ENCODE measurements around the gene CDH16.
"Not testable (repeated sequence)": the region's sequence is repeated elsewhere in the genome, so short reads cannot be mapped to it uniquely, and the experiment has no call there.

The CDH16 gene

DNA sequence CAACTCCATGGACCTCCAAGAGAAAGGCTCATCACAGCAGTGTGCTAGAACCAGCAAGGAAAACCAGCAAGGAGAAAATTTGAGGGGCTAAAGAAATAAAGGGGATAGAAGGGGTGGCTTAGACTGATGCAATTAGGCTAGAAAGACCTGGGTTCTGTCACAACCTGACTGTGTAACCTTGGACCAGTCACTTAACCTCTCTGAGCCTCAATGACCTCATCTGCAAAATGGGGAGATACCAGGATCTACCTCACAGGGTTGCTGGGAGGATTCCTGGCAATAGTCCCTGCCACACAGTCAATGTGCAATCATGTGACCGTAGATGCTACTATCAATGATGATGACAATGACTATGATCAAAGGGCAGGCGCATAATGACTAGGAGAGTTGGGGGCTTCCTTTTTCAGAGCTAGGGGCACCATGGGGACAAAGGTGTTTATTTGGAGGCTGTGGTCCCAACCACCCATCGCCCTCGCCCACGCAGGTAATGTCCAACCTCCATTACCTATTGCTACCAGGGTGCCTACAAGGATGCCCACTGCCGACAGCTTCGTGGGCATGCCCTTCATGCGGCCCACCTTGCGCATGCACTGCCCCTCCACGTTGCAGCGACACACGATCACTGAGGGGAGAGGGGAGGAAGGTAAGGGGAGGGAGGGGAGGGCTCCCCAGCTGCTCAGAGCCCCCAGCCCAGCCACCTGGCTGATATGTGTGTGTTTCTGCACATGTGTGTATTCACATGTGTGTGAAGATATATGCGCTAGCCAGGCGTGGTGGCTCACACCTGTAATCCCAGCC, 9.7 kb downstream of the CDH16 start:
- no peak for DNase-seq (ENCODE audit: low read depth)

- DNase-seq (ENCODE audit: low read depth): no peak
Measured at GRCh38 chr16:66908116-66908515, 10.6 kb downstream of the CDH16 start.

GRCh38 chr16:66906916-66907836, 11.5 kb downstream of the CDH16 start:
- DNase-seq (ENCODE audit: low read depth): no peak

DNA sequence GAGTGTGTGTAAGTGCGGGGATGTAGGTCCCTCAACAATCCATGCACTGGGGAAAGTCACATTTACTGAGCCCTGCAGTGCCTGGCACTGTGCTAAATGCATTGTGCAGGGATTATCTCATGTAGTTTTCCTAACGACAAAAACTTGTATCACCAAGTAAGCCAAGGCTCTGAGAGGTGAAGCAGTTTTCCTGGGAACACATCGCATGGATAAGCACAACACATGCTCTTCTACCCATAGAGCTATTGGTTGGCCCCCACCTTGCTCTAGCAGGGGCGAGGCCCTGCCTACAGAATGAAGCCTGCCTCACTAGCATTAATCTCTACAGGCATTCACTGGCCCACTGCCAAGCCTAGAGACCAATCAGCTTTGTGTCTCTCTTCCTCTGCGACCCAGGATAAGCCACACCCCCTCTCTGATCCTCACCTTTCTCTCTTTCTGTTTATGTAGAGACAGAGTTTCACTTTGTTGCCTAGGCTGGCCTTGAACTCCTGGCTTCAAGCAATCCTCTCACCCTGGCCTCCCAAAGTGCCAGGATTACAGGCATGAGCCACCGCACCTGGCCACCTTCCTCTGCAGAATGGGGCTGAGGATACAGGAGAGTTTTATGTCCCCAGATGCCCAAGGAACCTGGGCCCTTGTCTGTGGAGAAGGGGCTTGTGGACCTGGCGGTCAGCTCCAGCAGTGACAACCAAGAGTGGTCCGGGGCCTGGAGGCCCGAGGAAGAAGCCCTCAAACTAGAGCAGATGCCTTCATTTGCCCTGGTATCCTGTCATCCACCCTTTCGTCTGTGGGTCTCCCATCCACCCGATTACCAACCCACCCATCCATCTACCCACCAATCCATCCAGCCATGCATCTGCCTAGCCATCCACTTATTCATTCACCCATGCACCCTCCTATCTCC, 12.8 kb downstream of the CDH16 start:
- DNase-seq (ENCODE audit: low read depth): no peak

- no peak for DNase-seq (ENCODE audit: low read depth)
Measured at GRCh38 chr16:66904846-66905632, 13.6 kb downstream of the CDH16 start.

GRCh38 chr16:66904428-66904845, 14.2 kb downstream of the CDH16 start:
- no peak for DNase-seq (ENCODE audit: low read depth)

DNA sequence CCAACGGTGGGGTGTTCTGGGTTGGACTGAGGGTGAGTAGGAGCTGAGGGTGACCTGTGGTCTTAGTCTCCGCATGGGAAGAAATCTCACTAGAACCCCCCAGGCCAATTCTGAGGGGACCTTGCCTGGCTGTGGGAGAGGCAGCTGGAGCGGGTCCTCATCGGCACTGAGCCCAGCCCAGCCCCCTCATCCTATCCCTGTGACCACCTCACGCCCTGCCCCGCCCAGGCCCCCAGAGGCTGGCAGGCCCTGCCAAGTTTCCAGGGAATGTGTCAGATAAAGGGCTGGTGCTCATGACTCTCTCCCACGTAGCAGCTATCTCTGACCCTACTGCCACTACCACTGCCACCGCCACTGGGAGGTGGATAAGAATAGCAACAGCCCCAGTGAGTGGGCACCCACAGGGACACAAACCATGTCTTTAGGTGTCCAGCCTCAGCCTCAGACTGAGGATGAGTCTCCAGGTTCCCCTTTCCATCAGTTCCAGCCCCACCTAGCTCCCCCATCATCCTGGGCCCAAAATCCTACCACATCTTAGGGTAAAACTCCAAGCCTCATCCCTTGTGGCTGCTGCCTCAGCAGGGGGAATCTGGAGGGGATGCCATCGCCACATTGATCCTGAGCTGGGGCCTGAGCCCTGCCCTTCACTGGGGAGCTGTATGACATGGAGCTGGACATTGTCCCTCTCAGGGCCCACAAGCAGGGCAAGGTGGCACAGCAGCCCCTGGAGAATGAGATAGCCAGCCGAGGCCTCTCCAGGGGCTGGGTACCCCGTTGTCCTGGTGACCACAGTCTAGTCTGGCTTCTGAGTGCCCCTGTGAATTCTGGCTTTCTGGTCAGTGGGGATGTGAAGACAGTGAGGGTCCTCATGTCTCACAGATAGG, 14.9 kb downstream of the CDH16 start:
- no peak for DNase-seq (ENCODE audit: low read depth)

- DNase-seq (ENCODE audit: low read depth): no peak
Measured at GRCh38 chr16:66902648-66903543, 15.8 kb downstream of the CDH16 start.

DNA sequence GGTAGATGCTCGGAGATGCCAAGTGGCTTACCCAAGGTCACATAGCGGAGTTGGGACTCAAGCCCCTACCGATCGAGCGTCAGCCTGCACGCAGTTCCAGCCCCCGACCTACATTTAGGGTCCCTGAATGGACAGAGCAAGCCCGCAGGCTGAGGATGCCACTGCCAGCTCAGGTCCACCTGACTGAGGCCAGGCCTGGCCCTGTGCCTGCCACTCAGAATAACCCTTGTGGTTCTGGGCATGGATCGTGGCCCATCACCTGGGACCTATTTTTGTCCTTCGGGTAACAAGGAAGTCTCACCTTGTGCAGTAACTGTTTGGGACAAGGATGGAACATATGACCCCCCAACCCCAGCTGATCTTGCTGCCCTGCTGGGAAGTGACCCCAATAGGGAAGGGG, 17.1 kb downstream of the CDH16 start:
- DNase-seq (ENCODE audit: low read depth): no peak

DNA sequence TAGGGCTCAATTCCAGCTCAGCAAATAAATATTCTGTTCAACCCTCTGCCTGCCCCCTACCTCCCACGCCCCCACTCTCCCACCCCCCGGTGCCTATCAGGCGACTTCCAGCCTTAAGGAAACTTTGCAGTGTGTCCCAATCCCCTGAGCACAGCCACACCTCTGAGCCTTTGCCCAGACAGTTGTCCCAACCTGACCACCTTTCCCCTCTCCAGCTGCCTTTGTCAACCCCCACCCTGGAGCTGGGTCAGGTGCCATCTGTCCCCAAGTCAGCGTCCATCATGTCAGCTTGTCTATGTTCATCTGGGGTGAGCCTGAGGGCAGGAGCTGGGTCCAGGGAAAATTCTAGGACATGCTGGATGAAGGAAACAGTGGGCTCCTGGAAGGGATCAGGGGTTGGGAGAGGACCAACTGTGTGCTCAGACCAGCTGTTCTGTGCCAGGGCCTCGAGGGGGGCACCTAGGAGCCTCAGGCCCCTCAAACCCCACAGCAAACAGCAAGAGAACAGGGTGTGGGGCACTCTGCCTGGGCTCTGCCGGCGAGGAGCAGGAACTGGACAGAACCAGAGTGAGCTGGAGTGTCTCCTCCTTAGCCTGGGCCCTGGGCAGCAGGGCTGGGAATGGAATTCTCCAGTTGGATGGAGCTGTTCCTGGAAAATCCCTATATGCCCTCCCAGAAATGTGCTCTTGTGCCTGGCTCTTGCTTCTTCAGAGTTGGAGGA, 17.8 kb downstream of the CDH16 start:
- DNase-seq (ENCODE audit: low read depth): no peak

DNA sequence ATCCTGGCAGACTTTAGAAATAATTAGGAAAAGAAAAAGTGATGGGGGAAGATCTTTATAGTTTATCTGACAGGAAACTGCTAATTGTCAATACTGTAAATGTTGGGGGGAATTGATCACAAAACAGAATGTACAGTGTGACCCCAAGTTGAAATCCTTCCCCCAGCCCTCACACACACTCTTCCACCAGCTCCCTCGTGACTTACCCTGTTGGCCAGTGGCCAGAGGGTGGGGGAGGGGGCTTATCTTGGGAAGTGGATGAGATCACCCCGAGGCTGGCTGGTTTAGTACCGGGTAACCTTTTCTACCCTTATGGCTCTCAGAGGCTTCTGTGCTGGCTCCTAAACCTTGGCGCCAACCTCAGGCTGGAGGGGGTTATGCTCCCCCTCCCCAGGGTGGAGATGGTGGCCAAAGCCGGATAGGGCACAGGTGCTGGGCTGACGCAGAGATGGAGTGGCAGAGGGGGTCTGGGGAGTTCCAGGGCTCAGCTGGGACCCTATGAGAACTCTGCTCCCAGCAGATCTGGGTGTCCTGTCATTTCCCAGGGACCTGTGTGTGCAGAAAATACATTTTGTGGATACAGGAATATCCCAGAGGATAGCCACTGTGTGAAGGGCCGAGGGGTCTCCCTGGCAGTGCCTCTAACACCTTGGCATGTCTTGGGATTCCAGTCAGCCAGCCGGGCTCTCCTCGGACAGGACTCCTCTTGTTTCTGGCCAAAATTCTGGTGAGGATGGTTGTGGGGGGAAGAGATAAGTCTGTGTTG, 18.6 kb downstream of the CDH16 start:
- peak; percentile 35 for DNase-seq (ENCODE audit: low read depth)

- DNase-seq (ENCODE audit: low read depth): no peak
Measured at GRCh38 chr16:66899310-66899944, 19.3 kb downstream of the CDH16 start.

DNA sequence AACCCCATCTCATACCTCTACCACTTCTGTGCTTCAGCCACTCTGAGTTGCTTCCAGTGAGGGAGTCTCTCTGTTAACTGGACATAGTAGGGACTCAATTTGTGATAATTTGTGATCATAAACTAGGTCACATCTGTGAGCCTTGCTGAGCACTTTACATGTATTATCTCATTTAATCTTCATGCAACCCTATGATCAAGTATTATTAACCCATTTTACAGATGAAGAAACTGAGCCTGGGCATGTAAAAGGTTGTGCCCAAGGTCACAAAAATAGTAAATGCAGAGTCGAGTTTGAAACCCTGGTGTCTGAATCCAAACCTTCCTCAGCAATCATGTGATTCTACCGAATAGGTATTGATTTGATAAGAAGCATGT, 19.8 kb downstream of the CDH16 start:
- no peak for DNase-seq (ENCODE audit: low read depth)

- DNase-seq (ENCODE audit: low read depth): peak; percentile 49
Measured at GRCh38 chr16:66898207-66898606, 20.5 kb downstream of the CDH16 start.

GRCh38 chr16:66896682-66897081, 22.0 kb downstream of the CDH16 start:
- DNase-seq (ENCODE audit: low read depth): not testable (repeated sequence)

- no peak for DNase-seq (ENCODE audit: low read depth)
Measured at GRCh38 chr16:66895999-66896398, 22.7 kb downstream of the CDH16 start.

DNA sequence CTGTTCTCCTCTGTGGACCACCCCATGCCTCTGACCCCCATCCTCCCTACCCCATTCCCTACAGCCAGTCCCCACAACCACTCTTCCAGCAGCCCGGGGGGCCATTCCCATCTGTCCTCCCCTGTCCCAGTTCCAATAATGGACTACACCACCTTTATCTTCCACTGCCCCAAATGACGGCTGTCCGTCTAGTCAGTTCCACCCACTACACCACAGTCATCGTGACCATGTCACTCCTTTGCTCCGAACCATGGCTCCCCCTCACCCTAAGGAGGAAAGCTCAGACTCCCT, 23.1 kb downstream of the CDH16 start:
- DNase-seq (ENCODE audit: low read depth): no peak

All from stromal cell of bone marrow (primary cell).